Stimulated activated effector memory CD8-positive, alpha-beta T cell treated with anti-CD3 and anti-CD28 coated beads, Interleukin-12 subunit alpha, Interleukin-12 subunit beta, amount 100 ng/mL, for 72 hours (primary cell): ENCODE measurements around the gene FAM90A1.
"Not testable (repeated sequence)": the region's sequence is repeated elsewhere in the genome, so short reads cannot be mapped to it uniquely, and the experiment has no call there.

Source experiments
- ATAC-seq: fragments of 150-1000 bp; cut with Tn5 transposase; 2 replicates; pipeline ENCODE4 v1.10.0; 2021
- DNase-seq, 2 donors: peaks; one replicate each; pipeline ENCODE4 v3.0.0; 2021 to 2022; ENCODE audit warnings: low spot score in 2 of 2
- H3K27ac Mint-ChIP-seq: one replicate; pipeline ENCODE4 v1.8.0; 2022; ENCODE audit warnings: mild to moderate bottlenecking, mixed read lengths
- H3K36me3 Mint-ChIP-seq: one replicate; pipeline ENCODE4 v1.8.0; 2022; ENCODE audit warnings: mild to moderate bottlenecking, mixed read lengths
- H3K4me1 Mint-ChIP-seq: one replicate; pipeline ENCODE4 v1.8.0; 2022; ENCODE audit warnings: mixed read lengths
- H3K4me3 Mint-ChIP-seq: one replicate; pipeline ENCODE4 v1.8.0; 2022; ENCODE audit warnings: mild to moderate bottlenecking, mixed read lengths
- H3K9me3 Mint-ChIP-seq: one replicate; pipeline ENCODE4 v1.8.0; 2022; ENCODE audit warnings: mixed read lengths

Gene FAM90A1

GRCh38 chr12:8221844-8222243 is 5.6 kb downstream of the FAM90A1 start:
- not testable (repeated sequence) for H3K4me1 Mint-ChIP-seq, H3K9me3 Mint-ChIP-seq

GRCh38 chr12:8221375-8221774 is 6.0 kb downstream of the FAM90A1 start:
- not testable (repeated sequence) for H3K27ac Mint-ChIP-seq, H3K4me3 Mint-ChIP-seq, H3K36me3 Mint-ChIP-seq, H3K4me1 Mint-ChIP-seq, ATAC-seq, DNase-seq, H3K9me3 Mint-ChIP-seq

More at GRCh38 chr12:8221844-8222243, 5.6 kb downstream of the FAM90A1 start:
- not testable (repeated sequence) for ATAC-seq, H3K27ac Mint-ChIP-seq, DNase-seq, H3K36me3 Mint-ChIP-seq, H3K4me3 Mint-ChIP-seq

DNA sequence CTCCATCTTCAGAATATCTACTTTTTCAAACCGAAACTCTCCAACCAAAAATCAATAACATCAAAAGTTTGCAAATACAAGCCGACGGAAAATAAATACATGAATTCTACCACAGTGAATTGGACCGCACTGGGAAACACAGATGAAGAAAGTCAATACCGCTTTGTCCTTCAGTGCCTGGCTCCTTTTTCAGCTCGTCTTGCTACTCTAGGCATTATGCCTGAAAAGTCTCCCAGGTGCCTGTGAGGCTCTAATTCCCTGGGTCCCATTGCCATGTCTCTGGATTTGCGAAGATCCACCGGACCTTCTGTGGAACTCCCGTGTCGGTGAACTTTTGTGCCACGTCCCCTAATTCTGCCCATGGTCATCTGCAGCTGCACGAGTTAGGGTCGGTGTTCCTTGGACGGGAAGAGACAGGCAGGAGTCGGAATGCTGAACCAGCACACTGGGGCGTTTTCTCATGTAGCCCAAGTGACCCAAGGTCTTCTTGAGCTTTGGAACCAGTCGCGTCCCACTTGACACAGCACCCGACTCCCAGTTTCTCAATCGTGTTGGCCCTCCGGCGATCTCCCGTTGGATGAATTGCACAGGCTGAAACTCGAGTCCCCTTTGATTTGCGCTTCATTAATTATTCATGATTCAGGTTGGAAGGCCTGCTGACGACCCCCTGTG is 8.6 kb downstream of the FAM90A1 start:
- not testable (repeated sequence) for H3K9me3 Mint-ChIP-seq, H3K27ac Mint-ChIP-seq, ATAC-seq, H3K4me3 Mint-ChIP-seq, H3K36me3 Mint-ChIP-seq, H3K4me1 Mint-ChIP-seq, DNase-seq

DNA sequence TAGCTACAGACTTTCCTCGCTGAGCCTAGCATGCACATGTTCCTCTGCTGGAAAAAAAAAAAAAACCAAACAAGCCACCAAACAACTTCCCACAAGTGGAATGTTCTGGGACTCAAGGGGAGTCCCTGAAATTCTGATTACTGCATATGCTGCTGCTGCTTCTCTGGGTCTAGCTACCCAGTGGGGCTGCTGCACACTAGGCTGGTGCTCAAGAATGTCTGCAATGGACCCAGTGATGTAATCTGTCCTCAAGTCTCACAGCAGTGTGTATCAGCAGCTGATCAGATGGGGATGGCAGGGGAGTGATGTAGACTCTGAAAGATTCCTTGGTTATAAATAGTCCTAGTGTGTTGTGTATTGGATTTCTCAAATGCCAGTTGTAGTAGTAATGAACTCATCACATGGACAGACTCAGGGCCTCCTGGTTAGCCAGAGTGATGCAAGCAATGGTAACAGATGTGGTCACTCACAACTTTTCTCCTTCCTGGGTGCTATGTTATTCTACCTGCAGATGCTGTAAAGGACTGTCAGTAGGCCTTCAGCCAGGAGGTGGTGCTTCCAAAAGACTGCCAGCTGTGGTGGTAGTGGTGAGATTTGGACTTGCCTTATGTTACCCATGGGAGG is 29.6 kb downstream of the FAM90A1 start:
- not testable (repeated sequence) for H3K36me3 Mint-ChIP-seq, H3K4me1 Mint-ChIP-seq, H3K27ac Mint-ChIP-seq, H3K9me3 Mint-ChIP-seq, DNase-seq, H3K4me3 Mint-ChIP-seq, ATAC-seq

DNA sequence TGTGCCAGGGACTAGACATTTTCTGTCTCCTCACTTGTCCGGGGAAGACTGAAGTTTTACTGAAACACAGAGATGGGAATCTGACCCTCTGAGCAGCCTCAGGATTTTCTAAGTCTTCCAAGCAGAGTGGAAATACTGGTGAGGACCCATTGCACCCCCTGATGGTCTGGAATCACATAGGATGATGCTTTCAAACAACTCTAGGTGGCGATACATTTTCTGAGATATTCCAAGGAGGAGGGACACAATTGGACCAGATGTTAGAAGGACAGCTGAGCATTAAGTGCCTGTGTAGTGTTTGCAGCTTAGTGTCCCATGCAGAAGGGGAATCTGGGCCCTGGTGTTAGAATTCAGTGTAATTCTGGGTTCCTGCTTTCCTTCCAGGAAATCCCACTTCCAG is 39.3 kb downstream of the FAM90A1 start:
- H3K4me1 Mint-ChIP-seq, H3K36me3 Mint-ChIP-seq, H3K27ac Mint-ChIP-seq, H3K4me3 Mint-ChIP-seq, DNase-seq, H3K9me3 Mint-ChIP-seq, ATAC-seq: not testable (repeated sequence)

- H3K36me3 Mint-ChIP-seq, DNase-seq, H3K4me3 Mint-ChIP-seq, H3K27ac Mint-ChIP-seq, H3K4me1 Mint-ChIP-seq, H3K9me3 Mint-ChIP-seq, ATAC-seq: not testable (repeated sequence)
Observed at GRCh38 chr12:8184206-8184605, 43.2 kb downstream of the FAM90A1 start.

DNA sequence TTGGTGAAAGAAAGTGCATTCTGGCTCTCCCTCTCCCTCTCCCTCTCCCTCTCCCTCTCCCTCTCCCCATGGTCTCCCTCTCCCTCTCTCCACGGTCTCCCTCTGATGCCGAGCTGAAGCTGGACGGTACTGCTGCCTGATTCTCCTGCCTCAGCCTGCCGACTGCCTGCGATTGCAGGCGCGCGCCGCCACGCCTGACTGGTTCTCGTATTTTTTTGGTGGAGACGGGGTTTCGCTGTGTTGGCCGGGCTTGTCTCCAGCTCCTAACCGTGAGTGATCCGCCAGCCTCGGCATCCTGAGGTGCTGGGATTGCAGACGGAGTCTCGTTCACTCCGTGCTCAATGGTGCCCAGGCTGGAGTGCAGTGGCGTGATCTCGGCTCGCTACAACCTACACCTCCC is 44.1 kb downstream of the FAM90A1 start:
- H3K9me3 Mint-ChIP-seq, DNase-seq, H3K36me3 Mint-ChIP-seq: not testable (repeated sequence)

GRCh38 chr12:8182923-8183322 is 44.5 kb downstream of the FAM90A1 start:
- H3K4me1 Mint-ChIP-seq, H3K4me3 Mint-ChIP-seq, H3K27ac Mint-ChIP-seq, DNase-seq, ATAC-seq, H3K36me3 Mint-ChIP-seq, H3K9me3 Mint-ChIP-seq: not testable (repeated sequence)

More for the DNA sequence above, 44.1 kb downstream of the FAM90A1 start:
- not testable (repeated sequence) for H3K4me1 Mint-ChIP-seq, ATAC-seq, H3K27ac Mint-ChIP-seq, H3K4me3 Mint-ChIP-seq

GRCh38 chr12:8181271-8181670 is 46.1 kb downstream of the FAM90A1 start:
- not testable (repeated sequence) for H3K9me3 Mint-ChIP-seq, DNase-seq, H3K4me1 Mint-ChIP-seq, H3K27ac Mint-ChIP-seq, ATAC-seq, H3K36me3 Mint-ChIP-seq
- H3K4me3 Mint-ChIP-seq: peak overlapping the region; percentile 72

DNA sequence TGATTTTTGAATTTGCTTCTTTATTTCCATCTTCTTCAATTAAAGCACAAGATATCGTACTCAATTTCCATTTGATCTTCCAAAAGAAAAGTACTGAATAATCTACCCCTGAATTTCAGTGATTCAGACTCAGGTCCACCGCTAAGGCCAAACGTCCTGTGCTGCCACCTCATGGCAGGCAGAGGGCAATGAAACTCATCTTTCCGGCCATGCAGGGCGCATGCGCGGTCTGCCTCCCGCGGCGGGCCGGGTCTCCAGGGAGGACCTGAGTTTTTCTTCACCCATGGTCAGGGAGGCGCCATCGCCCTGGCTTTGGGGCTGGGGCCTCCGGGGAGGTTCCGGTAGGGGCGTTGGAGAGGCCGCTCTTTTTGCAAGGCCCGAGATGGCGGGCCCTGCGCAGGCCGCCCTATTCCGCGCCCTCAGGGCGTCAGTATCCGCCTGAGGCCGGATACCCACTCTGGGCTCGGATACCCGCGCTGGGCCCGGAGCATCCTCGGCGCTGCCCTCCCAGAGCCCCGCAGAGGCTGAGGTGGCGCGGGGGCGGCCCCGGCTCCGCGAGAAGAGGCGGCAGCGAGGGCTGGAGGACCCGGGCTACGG is 47.3 kb downstream of the FAM90A1 start:
- H3K9me3 Mint-ChIP-seq, H3K4me1 Mint-ChIP-seq, H3K36me3 Mint-ChIP-seq: not testable (repeated sequence)
- peak overlapping the region; percentile 72 for H3K4me3 Mint-ChIP-seq
- DNase-seq (peak; percentile 70 to 93), ATAC-seq (peak; percentile 96)
- peak overlapping the region; percentile 83 for H3K27ac Mint-ChIP-seq

- H3K4me1 Mint-ChIP-seq, DNase-seq, H3K27ac Mint-ChIP-seq, H3K4me3 Mint-ChIP-seq, H3K36me3 Mint-ChIP-seq, ATAC-seq, H3K9me3 Mint-ChIP-seq: not testable (repeated sequence)
Observed at GRCh38 chr12:8172911-8173310, 54.5 kb downstream of the FAM90A1 start.
